Muscle layer of duodenum (tissue), 2 donors: Measurements from ENCODE around the gene GOLGA6L9.
"Not testable (repeated sequence)": the region's sequence is repeated elsewhere in the genome, so short reads cannot be mapped to it uniquely, and the experiment has no call there.

Experiments used
- H3K27ac ChIP-seq: one replicate; pipeline ENCODE4 v1.7.0; 2013; ENCODE audit warnings: mild to moderate bottlenecking, low read length
- H3K27me3 ChIP-seq: one replicate; pipeline ENCODE4 v1.7.0; 2013; ENCODE audit warnings: low read depth, mild to moderate bottlenecking, control low read depth, low read length
- H3K36me3 ChIP-seq, 2 donors: one replicate each; pipeline ENCODE4 v1.7.0; 2013; ENCODE audit warnings: low read length in 2 of 2, control low read depth in 1 of 2, mild to moderate bottlenecking in 1 of 2; ENCODE audit not compliant: insufficient read depth in 2 of 2, control insufficient read depth in 1 of 2
- H3K4me1 ChIP-seq, 2 donors: one replicate each; pipeline ENCODE4 v1.7.0; 2013; ENCODE audit warnings: low read length in 2 of 2, mild to moderate bottlenecking in 2 of 2, control low read depth in 1 of 2, moderate library complexity in 1 of 2; ENCODE audit not compliant: insufficient read depth in 2 of 2, control insufficient read depth in 1 of 2
- H3K4me3 ChIP-seq, 2 donors: one replicate each; pipeline ENCODE4 v1.7.0; 2013; ENCODE audit warnings: low read length in 2 of 2, low read depth in 1 of 2, mild to moderate bottlenecking in 1 of 2
- H3K9me3 ChIP-seq, 2 donors: one replicate each; pipeline ENCODE4 v1.7.0; 2013; ENCODE audit warnings: low read length in 2 of 2, control low read depth in 1 of 2, mild to moderate bottlenecking in 1 of 2; ENCODE audit not compliant: control insufficient read depth in 1 of 2
- donor health status: healthy.

The GOLGA6L9 gene, protein sequence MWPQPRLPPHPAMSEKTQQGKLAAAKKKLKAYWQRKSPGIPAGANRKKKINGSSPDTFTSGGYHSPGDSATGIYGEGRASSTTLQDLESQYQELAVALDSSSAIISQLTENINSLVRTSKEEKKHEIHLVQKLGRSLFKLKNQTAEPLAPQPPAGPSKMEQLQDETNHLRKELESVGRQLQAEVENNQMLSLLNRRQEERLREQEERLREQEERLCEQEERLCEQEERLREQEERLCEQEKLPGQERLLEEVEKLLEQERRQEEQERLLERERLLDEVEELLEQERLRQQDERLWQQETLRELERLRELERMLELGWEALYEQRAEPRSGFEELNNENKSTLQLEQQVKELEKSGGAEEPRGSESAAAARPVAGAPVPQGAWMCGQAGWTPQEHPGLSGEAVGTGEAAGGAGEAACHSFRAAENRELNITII

GRCh38 chr15:82429693-82430092 lies at the start of gene GOLGA6L9:
Gene GOLGA6L9 (plus strand): TSS chr15:82429816. CDS start chr15:82430080, 264 bp downstream.
- H3K27ac ChIP-seq, H3K36me3 ChIP-seq, H3K4me3 ChIP-seq, H3K9me3 ChIP-seq, H3K4me1 ChIP-seq, H3K27me3 ChIP-seq: not testable (repeated sequence)

GRCh38 chr15:82381330-82381955 lies 48.2 kb upstream of the GOLGA6L9 start:
- H3K36me3 ChIP-seq, H3K9me3 ChIP-seq, H3K27me3 ChIP-seq, H3K4me1 ChIP-seq, H3K4me3 ChIP-seq, H3K27ac ChIP-seq: not testable (repeated sequence)

GRCh38 chr15:82387209-82387608 lies 42.4 kb upstream of the GOLGA6L9 start:
- H3K27me3 ChIP-seq, H3K4me3 ChIP-seq, H3K4me1 ChIP-seq, H3K36me3 ChIP-seq, H3K9me3 ChIP-seq, H3K27ac ChIP-seq: not testable (repeated sequence)

DNA sequence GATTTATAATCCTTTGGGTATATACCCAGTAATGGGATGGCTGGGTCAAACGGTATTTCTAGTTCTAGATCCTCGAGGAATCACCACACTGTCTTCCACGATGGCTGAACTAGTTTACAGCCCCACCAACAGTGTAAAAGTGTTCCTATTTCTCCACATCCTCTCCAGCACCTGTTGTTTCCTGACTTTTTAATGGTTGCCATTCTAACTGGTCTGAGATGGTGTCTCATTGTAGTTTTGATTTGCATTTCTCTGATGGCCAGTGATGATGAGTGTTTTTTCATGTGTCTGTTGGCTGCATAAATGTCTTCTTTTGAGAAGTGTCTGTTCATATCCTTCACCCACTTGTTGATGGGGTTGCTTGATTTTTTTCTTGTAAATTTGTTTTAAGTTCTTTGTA lies 39.5 kb upstream of the GOLGA6L9 start:
- not testable (repeated sequence) for H3K27ac ChIP-seq, H3K4me3 ChIP-seq, H3K27me3 ChIP-seq, H3K9me3 ChIP-seq, H3K4me1 ChIP-seq, H3K36me3 ChIP-seq

GRCh38 chr15:82392077-82392476 lies 37.5 kb upstream of the GOLGA6L9 start:
- H3K4me3 ChIP-seq, H3K9me3 ChIP-seq, H3K27me3 ChIP-seq, H3K27ac ChIP-seq, H3K4me1 ChIP-seq, H3K36me3 ChIP-seq: not testable (repeated sequence)

DNA sequence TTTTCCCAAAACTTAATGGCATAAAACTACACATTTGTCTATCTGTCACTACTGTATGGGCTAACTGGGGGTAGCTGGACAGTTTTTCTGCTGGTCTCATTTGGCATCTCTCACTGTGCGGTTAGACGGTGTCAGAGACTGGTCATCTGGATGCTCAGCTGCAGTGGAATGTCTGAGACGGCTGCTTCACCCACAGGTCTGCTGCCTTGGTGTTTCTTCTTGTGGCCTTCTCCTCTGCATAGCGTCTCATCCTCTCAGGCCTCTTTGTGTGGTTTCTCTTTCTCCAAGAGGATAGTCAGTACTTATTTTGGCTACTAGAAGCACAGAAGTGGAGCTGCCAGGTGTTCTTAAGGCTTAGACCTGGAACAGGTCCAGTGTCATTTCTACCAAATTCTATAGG lies 35.9 kb upstream of the GOLGA6L9 start:
- no peaks in the 10 kb centered on the region for H3K4me1 ChIP-seq
- H3K4me3 ChIP-seq = no peak overlapping the region
- no peaks in the 10 kb centered on the region for H3K27me3 ChIP-seq
- no peaks in the 10 kb centered on the region for H3K36me3 ChIP-seq
- H3K27ac ChIP-seq = no peak overlapping the region
- H3K9me3 ChIP-seq = peaks cover 0 to 5% of the 10 kb centered on the region in 2 donors

DNA sequence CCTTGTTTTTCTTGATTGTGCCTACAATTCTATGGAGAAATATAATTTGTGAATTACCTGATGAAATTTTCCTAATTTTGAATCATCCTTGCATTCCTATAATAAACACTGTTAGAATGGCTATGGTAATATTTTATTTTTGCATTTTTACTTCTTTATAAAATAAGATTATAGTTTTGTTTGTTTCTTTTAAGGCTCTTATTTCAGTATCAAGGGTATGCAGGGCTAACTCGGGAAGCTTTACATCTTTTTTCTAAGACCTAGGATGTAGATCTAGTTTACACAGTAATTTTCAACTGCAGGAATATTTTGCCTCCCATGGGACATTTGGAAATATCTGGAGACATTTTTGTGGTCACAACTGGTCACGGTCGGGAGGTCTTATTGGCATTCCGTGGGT lies 33.8 kb upstream of the GOLGA6L9 start:
- not testable (repeated sequence) for H3K27ac ChIP-seq, H3K27me3 ChIP-seq, H3K9me3 ChIP-seq, H3K4me3 ChIP-seq, H3K36me3 ChIP-seq, H3K4me1 ChIP-seq

GRCh38 chr15:82397817-82398216 lies 31.8 kb upstream of the GOLGA6L9 start:
- peaks cover 0 to 5% of the 10 kb centered on the region in 2 donors for H3K9me3 ChIP-seq
- H3K4me3 ChIP-seq = no peak overlapping the region
- no peaks in the 10 kb centered on the region for H3K36me3 ChIP-seq
- no peak overlapping the region for H3K27ac ChIP-seq
- no peaks in the 10 kb centered on the region for H3K27me3 ChIP-seq
- H3K4me1 ChIP-seq = no peaks in the 10 kb centered on the region

DNA sequence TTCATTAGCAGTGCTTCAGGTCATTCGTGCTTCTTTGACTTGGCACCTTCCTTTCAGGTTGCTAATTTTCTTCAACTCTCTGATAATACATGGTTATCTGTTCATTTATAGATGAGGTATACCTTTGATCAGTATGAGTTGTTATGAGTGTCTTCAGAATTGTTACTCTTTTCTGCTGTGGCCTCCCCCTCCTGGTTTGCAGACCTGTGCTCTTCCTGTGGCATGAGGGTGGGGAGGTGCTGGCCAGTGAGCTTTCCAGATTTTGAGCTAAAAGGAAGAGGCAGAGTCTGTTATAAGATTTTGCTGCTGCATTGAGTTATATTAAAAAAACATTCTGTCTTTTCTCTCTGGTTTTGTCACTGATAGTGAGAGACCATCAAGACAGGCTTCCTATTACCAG lies 30.8 kb upstream of the GOLGA6L9 start:
- Histone ChIP-seq H3K27me3 (no peaks in the 10 kb centered on the region), H3K9me3 (peaks cover 0 to 5% of the 10 kb centered on the region in 2 donors), H3K4me3 (no peak overlapping the region), H3K27ac (no peak overlapping the region), H3K36me3 (no peaks in the 10 kb centered on the region), H3K4me1 (no peaks in the 10 kb centered on the region)

GRCh38 chr15:82399366-82400103 lies 30.1 kb upstream of the GOLGA6L9 start:
- not testable (repeated sequence) for H3K4me1 ChIP-seq, H3K27me3 ChIP-seq, H3K4me3 ChIP-seq, H3K9me3 ChIP-seq, H3K27ac ChIP-seq, H3K36me3 ChIP-seq

DNA sequence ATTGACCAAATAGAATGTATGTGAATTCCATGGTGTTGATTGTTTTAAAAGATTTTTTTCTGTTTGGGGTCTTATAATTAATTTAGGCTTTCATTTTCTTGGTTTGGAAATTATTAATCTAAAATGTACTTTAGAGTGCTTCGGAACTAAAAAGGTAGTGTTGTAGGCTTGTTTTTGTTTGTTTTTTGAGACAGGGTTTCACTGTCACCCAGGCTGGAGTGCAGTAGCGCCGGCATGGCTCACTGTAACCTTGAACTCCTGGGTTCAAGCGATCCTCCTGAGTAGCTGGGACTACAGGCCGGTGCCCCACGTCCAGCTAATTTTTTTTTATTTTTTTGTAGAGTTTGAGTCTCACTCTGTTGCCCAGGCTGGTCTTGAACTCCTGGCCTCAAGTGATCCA lies 27.7 kb upstream of the GOLGA6L9 start:
- not testable (repeated sequence) for H3K27me3 ChIP-seq, H3K27ac ChIP-seq, H3K4me1 ChIP-seq, H3K4me3 ChIP-seq, H3K9me3 ChIP-seq, H3K36me3 ChIP-seq
